Fibroblast of lung (primary cell): ENCODE measurements around the gene C10orf90.

ENCODE experiments used
- EZH2 ChIP-seq: IDR thresholded peaks from 2 replicates; pipeline ENCODE4 v1.5.1; 2012; ENCODE audit warnings: low read length, control low read depth, mild to moderate bottlenecking; ENCODE audit errors: missing control alignments
- TF ChIP-seq, protein P1 (sequence below), 2 donors: IDR thresholded peaks in 1 of 2; conservative IDR thresholded peaks in 1 of 2; 1 replicate in 1 of 2; 2 replicates in 1 of 2; pipeline ENCODE4 v1.5.1; 2011 to 2012; ENCODE audit warnings: low read length in 2 of 2, control low read depth in 1 of 2, inconsistent platforms in 1 of 2, low read depth in 1 of 2, mild to moderate bottlenecking in 1 of 2

DNA sequence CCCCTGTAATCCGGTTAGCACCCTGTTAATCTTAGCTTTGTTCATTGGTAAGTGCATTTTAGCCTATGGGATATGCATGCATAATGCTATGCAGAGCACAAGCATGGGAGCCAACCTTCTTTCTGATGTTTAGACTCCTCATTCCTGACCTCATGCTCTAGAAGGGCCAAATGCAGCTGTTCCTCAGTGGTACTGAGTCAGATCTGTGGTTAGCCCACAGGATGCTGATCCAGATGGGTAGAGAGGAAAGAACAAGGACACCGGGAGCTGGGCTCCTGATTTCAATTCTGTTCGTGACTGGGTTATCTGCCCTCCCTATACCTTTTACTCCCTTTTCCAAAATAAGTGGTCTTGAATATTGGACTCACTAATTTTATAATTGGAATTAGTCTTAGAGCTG is 31.7 kb upstream of the C10orf90 start:
- TF ChIP-seq, protein P1, sequence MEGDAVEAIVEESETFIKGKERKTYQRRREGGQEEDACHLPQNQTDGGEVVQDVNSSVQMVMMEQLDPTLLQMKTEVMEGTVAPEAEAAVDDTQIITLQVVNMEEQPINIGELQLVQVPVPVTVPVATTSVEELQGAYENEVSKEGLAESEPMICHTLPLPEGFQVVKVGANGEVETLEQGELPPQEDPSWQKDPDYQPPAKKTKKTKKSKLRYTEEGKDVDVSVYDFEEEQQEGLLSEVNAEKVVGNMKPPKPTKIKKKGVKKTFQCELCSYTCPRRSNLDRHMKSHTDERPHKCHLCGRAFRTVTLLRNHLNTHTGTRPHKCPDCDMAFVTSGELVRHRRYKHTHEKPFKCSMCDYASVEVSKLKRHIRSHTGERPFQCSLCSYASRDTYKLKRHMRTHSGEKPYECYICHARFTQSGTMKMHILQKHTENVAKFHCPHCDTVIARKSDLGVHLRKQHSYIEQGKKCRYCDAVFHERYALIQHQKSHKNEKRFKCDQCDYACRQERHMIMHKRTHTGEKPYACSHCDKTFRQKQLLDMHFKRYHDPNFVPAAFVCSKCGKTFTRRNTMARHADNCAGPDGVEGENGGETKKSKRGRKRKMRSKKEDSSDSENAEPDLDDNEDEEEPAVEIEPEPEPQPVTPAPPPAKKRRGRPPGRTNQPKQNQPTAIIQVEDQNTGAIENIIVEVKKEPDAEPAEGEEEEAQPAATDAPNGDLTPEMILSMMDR (conservative IDR thresholded peaks at IDR 0.05 in 1 of 2, IDR thresholded peaks at IDR 0.05 in 1 of 2; ENCODE audit: low read depth in 1 of 2, low read length in 2 of 2) = no peak
- TF ChIP-seq EZH2 = no peak
